ENCODE measurements around the gene TEAD1.
A peak's percentile ranks its signal among the peaks of the same experiment; 100 is the strongest.

Gene TEAD1

GRCh38 chr11:12707500-12707880, 33.3 kb downstream of the TEAD1 start:
- no peak for DNase-seq (ENCODE audit: low spot score)

GRCh38 chr11:12711496-12711895, 37.3 kb downstream of the TEAD1 start:
- DNase-seq (ENCODE audit: low spot score): no peak

GRCh38 chr11:12712132-12712531, 37.9 kb downstream of the TEAD1 start:
- no peak for DNase-seq (ENCODE audit: low spot score)

GRCh38 chr11:12715131-12715530, 40.9 kb downstream of the TEAD1 start:
- DNase-seq (ENCODE audit: low spot score): no peak

- DNase-seq (ENCODE audit: low spot score): no peak
Measured at GRCh38 chr11:12715941-12716340, 41.7 kb downstream of the TEAD1 start.

- DNase-seq (ENCODE audit: low spot score): no peak
Measured at GRCh38 chr11:12716816-12717215, 42.6 kb downstream of the TEAD1 start.

- DNase-seq (ENCODE audit: low spot score): no peak
Measured at GRCh38 chr11:12717851-12718291, 43.6 kb downstream of the TEAD1 start.

- DNase-seq (ENCODE audit: low spot score): peak; percentile 42
Measured at GRCh38 chr11:12719221-12719620, 45.0 kb downstream of the TEAD1 start.

- no peak for DNase-seq (ENCODE audit: low spot score)
Measured at GRCh38 chr11:12721816-12722604, 47.8 kb downstream of the TEAD1 start.

GRCh38 chr11:12723421-12724300, 49.4 kb downstream of the TEAD1 start:
- no peak for DNase-seq (ENCODE audit: low spot score)

GRCh38 chr11:12724301-12725054, 50.3 kb downstream of the TEAD1 start:
- DNase-seq (ENCODE audit: low spot score): peak; percentile 49

- no peak for DNase-seq (ENCODE audit: low spot score)
Measured at GRCh38 chr11:12725055-12725862, 51.0 kb downstream of the TEAD1 start.

GRCh38 chr11:12725863-12726682, 51.9 kb downstream of the TEAD1 start:
- no peak for DNase-seq (ENCODE audit: low spot score)

- peak; percentile 52 for DNase-seq (ENCODE audit: low spot score)
Measured at GRCh38 chr11:12727563-12728211, 53.5 kb downstream of the TEAD1 start.

GRCh38 chr11:12728417-12728816, 54.2 kb downstream of the TEAD1 start:
- DNase-seq (ENCODE audit: low spot score): no peak

GRCh38 chr11:12729941-12730340, 55.7 kb downstream of the TEAD1 start:
- no peak for DNase-seq (ENCODE audit: low spot score)

- no peak for DNase-seq (ENCODE audit: low spot score)
Measured at GRCh38 chr11:12731841-12732336, 57.7 kb downstream of the TEAD1 start.

- DNase-seq (ENCODE audit: low spot score): no peak
Measured at GRCh38 chr11:12733091-12733490, 58.9 kb downstream of the TEAD1 start.

GRCh38 chr11:12734625-12735024, 60.4 kb downstream of the TEAD1 start:
- no peak for DNase-seq (ENCODE audit: low spot score)

- peak; percentile 31 for DNase-seq (ENCODE audit: low spot score)
Measured at GRCh38 chr11:12735262-12735661, 61.0 kb downstream of the TEAD1 start.

Data from AG20443 (cell line).